Fibroblast of pulmonary artery (primary cell): ENCODE data around the gene WDFY4.

ENCODE experiments used
- DNase-seq: peaks from one replicate; pipeline ENCODE4 v3.0.0-alpha.2; 2010; ENCODE audit warnings: low read depth
- H3K4me3 ChIP-seq: replicated peaks from 2 replicates; pipeline ENCODE4 v1.5.1; 2011; ENCODE audit warnings: low read depth, mild to moderate bottlenecking, control low read depth, low read length, moderate library complexity
- TF ChIP-seq, protein P1 (sequence below): IDR thresholded peaks from 2 replicates; pipeline ENCODE4 v1.5.1; 2011; ENCODE audit warnings: mild to moderate bottlenecking, control low read depth, low read length, inconsistent platforms; ENCODE audit errors: missing control alignments

WDFY4 gene

DNA sequence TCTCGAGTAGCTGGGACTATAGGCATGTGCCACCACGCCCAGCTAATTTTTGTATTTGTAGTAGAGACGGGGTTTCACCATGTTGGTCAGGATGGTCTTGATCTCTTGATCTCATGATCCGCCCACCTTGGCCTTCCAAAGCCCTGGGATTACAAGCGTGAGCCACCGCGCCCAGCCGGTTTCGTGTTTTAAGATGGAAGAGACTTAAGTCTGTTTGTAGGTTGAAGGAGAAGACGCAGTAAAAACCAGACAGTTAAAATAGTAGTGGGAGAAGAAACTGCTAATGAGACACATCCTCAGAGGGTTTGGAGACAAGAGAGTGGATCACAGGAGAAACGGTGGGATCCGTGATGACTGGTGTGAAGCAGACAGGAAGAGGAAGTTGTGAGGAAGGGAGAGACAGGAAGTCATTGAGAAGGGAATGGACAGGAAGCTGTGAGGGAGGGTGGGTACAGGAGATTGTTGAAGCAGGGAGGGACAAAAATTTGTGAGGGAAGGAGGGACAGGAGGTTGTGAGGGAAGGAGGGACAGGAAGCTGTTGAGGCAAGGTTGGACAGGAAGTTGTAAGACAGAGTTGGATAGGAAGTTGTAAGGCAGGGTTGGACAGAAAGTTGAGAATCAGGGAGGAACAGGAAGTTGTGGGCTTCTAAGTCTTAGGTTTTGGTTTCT lies 115.5 kb downstream of the WDFY4 start:
- no peak overlapping the region for H3K4me3 ChIP-seq
- TF ChIP-seq, protein P1, sequence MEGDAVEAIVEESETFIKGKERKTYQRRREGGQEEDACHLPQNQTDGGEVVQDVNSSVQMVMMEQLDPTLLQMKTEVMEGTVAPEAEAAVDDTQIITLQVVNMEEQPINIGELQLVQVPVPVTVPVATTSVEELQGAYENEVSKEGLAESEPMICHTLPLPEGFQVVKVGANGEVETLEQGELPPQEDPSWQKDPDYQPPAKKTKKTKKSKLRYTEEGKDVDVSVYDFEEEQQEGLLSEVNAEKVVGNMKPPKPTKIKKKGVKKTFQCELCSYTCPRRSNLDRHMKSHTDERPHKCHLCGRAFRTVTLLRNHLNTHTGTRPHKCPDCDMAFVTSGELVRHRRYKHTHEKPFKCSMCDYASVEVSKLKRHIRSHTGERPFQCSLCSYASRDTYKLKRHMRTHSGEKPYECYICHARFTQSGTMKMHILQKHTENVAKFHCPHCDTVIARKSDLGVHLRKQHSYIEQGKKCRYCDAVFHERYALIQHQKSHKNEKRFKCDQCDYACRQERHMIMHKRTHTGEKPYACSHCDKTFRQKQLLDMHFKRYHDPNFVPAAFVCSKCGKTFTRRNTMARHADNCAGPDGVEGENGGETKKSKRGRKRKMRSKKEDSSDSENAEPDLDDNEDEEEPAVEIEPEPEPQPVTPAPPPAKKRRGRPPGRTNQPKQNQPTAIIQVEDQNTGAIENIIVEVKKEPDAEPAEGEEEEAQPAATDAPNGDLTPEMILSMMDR = no peak
- DNase-seq = no peak

DNA sequence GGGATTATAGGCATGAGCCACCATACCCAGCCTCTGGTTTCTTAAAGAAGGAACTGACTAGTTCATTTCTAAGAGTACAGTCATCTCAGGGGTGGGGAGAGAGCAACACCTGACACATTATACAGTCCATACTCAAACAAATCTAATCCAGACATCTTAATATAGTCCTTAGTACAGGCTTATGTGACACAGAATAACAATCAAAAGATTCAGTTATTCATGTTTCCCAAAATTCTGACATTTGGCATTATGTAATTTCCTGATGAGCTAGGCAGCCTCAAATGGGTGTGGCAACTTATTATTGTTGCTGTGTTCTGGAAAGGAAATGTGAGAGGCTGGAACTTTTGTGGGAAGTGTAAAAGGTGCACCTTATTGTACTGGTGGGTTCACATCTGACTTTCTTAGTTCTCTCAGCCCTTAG lies 116.3 kb downstream of the WDFY4 start:
- peak; percentile 3 for DNase-seq
- no peak overlapping the region for H3K4me3 ChIP-seq
- TF ChIP-seq, protein P1 = no peak

DNA sequence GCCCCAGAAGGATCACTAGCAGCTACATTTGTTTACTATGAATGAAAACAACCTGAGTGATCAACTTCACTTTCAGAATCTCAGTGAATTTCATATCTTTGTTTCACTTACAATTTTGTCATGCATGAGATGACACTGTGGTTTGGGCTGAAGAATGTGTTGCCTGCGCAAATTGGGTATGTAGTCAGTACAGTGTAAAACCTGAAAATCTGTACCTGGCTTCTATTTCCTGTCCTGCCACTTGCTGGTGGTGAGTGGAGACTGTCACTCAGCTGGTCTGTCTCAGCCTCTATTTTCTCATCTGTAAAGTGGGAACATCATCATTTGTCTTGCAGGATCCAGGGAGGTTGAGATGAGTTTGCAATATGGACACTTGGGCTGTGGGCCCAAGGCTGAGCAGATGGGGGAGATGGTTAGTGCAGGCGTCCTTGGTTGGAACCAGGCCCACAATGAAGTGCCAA lies 118.0 kb downstream of the WDFY4 start:
- TF ChIP-seq, protein P1 = no peak
- DNase-seq = no peak

DNA sequence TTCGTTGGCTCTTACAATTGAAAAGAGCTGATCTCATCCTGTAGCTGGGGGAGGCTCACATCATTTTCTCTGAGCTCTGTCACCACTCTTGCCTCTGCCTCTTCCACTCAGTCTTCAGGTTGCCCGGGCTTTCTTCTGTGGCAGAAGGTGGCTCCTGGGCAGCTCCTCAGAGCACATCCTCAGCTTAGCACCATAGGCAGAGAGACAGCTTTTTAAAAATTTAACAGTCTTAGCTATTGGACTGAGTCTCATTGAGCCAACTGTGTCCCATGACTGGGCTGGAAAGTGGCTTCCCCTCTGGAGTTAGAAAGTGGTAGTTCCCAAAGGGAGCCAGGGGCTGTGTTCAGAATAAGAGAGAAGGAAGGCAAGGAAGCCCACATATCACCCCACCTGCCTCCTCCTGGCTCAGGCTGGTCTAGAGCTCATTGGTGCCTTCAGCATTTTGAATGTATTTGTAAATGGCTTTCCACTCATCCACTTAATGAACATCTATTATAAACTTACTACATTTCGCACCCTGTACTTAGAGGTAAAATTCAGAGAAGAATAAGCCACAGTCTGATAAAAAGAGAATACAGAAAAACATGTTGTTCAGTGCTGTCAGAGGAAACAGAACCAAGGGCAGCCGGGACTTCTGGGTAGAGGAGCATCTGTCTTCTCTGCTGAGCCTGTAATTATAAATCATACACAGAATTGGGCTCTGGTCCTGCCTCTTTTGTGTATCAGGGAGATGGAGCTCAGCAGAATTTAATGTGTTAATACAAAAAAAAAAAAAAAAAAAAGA lies 119.3 kb downstream of the WDFY4 start:
- TF ChIP-seq, protein P1 = no peak
- DNase-seq = no peak
- no peak overlapping the region for H3K4me3 ChIP-seq

More for the DNA sequence above, 118.0 kb downstream of the WDFY4 start:
- H3K4me3 ChIP-seq = no peak overlapping the region

DNA sequence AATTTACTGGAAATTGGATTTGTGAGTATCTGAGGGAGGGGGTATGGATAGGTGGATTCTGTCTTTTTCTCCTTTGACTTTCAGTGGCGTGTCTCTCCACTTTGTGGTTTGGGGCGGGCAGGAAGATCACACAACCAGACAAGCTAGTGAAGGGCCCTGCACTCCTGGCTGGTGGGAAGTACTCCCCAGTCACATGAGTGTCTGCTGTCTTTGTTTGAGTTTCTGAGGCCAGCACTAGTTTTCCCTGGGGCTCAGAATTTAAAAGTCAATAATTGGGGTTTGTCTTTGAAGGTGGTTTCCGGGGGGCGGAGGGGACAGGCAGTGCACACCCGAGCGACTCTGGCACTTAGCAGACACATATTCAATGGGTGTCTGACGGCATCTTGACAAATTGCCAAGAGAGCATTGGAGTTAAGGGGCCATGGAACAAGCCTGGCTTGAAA lies 120.1 kb downstream of the WDFY4 start:
- no peak for DNase-seq
- H3K4me3 ChIP-seq = no peak overlapping the region
- TF ChIP-seq, protein P1 = no peak

DNA sequence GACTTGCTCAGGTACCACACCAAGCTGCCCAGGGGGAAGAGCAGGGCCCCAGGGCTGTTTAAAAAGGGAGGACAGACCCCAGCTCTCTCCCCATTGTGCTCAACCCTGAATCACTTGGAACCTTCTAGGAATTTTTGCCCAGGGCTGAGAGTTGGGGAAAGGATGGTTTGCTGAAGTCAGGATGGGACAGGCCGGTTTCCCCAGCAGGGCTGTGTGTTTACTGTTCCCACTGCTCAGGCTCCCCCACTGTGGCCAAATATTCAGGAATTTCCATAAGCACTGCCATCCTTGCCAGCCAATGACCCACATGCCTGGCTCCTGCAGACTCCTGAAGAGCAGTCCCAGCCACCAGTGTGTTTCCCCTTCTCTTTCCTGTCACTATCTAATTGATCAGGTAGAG lies 120.7 kb downstream of the WDFY4 start:
- TF ChIP-seq, protein P1 = no peak
- no peak overlapping the region for H3K4me3 ChIP-seq
- DNase-seq = no peak
